ENCODE data around the gene GDI1.

GDI1 gene

DNA sequence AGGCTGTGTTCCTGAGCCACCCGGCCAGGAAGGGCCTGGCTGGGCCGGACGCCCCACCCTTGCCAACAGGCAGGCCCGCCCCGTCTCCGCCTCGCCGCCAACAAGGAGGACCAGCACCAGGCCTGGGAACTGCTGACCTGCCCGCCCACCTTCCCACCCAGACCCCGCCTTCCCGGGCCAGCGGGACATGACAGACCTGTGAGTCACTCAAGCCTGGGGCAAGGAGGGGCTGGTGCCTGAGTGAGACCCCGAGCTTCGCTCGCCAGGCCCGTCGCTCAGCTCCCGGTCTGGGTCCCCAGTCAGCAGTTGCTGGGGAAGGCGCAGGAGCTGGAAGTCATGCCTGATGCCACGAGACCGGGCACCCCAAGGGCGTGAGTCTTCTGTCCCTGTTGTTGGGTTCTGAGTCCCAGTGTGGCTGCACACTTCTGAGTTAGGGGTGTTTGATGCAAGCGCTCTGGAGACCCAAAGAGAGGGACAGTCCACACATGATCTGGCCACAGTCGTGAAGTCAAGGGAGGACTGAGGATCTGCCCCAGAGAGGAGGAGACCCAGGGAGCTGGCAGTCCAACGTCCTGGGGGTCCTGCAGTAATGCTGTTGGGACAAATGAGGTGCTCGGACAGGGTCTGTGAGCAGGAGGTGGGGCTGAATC lies 27.6 kb upstream of the GDI1 start, which contains the start of gene DNASE1L1:
TSS of gene DNASE1L1 (minus strand) at position 33 of the 650 bp plus-strand sequence. CDS start 3,686 bp downstream, outside the sequence.
- peak; percentile 89 for DNase-seq

DNA sequence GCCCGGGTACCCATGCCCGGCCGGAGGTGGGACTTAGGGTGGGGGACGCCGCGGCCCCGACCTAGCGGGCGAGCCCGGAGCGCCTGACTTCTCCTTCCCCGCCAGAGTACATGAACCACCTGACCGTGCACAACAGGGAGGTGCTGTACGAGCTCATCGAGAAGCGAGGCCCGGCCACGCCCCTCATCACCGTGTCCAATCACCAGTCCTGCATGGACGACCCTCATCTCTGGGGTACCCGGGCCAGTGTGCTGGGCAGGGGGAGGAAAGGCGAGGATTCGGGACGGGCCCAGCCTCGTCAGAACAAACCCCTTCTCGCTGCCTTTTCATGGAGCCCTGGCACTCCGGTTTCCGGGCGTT lies 25.0 kb upstream of the GDI1 start:
- peak; percentile 60 for DNase-seq

DNA sequence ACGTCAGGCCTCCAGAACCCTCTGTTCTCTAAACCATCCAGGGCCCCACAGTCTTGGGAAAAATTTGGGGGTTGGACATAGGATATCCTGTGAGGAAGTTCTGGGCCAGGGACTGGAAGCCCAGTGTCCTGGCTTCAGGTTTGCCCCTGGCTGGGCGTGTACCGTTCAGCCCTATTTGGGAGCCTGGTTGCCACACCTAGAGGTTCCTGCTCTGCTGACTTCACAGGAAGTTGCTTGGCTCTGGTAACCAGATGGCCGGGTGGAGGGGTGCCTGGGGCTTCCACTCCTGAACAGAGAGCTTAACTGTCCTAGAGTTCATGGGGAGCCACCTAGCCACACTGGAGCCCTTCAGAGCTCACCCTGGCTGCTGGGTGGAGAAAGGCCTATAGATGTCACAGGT lies 24.5 kb upstream of the GDI1 start:
- no peak for DNase-seq

DNA sequence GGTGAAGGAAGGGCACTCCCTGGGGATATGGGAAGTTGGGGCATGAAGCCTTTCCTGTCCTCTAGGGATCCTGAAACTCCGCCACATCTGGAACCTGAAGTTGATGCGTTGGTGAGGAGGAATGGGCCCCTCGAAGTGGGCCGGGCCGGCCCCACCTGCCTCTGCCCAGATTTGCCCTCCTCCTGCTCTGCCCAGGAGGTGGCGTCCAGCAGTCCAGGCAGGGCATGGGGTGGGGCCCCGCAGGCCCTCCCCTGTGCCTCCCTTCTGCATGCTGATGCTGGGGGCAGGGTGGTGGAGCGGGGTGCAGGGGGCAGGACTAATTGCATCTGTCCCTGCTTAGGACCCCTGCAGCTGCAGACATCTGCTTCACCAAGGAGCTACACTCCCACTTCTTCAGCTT lies 23.8 kb upstream of the GDI1 start:
- DNase-seq: no peak

DNA sequence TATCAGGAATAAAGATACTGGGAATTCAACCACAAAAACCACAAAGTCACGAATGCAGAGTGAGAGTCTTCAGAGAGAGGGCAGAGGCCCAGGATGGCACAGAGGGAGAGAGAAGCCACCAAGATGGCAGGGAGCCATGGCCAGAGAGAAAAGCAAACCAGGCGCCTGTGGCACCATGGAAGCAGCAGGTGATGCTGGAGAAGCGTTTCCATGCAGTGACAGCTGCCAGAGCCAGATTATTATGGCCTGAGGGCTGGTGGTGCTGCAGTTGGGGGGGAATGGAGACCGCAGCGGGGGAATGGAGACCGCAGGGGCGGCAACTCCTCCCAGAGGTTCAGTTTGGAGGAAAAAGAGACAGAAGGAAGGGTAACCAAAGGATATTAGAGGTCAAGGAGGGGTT lies 19.8 kb upstream of the GDI1 start:
- DNase-seq: no peak

DNA sequence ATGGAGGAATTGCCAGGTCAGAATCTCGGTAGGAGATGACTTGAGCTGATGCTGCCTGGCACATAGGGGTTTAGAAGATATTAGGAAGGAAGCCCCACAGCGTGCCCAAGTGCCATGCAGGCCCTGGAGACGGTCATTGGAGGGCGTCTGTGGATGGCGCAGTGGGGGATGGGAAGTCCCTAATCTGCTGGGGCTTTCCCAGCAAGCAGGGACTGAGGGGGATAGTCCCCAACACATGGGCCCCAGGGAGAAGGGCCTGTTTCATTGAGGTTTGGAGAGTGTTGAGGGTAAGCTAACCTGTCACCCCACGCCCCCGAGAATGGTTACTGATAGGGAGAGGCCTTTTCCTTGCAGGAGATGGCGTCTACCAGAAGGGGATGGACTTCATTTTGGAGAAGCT lies 17.8 kb upstream of the GDI1 start:
- no peak for DNase-seq

DNA sequence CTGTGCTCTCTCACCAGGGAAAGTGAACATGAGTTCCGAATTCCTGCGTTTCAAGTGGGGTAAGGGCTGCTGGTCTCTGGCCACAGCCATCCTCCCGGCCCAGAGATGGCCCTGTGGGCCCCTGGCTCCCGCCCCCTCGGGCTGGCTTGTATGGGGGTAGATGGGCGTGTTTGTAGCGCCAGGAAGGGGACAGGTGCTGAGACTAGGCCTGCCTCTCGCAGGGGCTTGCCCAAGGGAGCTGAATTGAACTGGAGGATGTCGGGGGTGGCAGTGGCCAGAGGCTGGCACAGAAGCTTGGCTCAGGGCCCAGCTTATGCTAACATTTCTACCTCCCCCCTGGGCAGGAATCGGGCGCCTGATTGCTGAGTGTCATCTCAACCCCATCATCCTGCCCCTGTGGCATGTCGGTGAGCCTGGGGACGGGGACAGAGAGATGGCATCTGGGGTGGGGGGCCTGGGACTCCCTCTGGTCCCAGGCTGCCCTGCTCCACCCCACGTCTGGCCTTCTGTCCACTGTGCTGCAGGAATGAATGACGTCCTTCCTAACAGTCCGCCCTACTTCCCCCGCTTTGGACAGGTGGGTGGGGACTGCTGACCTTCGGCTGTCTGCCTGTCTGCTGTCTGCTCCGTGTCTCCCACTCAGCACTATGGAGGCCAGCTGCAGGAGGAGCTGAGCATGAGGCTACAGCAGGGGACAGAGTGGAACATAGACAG lies 17.1 kb upstream of the GDI1 start:
- no peak for DNase-seq

DNA sequence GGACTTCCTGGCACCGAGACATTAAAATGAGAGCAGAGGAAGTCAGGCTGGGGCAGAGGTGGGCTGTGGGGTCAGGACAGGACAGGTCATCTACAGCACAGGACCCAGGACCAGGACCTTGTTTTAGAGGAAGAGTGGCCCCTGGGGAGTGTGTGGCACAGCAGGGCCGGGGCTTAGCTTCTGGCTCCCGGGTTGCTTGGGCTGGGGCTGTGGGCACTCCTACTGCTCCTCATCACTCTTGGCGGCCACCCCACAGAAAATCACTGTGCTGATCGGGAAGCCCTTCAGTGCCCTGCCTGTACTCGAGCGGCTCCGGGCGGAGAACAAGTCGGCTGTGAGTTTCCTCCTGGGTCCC lies 16.6 kb upstream of the GDI1 start:
- no peak for DNase-seq

DNA sequence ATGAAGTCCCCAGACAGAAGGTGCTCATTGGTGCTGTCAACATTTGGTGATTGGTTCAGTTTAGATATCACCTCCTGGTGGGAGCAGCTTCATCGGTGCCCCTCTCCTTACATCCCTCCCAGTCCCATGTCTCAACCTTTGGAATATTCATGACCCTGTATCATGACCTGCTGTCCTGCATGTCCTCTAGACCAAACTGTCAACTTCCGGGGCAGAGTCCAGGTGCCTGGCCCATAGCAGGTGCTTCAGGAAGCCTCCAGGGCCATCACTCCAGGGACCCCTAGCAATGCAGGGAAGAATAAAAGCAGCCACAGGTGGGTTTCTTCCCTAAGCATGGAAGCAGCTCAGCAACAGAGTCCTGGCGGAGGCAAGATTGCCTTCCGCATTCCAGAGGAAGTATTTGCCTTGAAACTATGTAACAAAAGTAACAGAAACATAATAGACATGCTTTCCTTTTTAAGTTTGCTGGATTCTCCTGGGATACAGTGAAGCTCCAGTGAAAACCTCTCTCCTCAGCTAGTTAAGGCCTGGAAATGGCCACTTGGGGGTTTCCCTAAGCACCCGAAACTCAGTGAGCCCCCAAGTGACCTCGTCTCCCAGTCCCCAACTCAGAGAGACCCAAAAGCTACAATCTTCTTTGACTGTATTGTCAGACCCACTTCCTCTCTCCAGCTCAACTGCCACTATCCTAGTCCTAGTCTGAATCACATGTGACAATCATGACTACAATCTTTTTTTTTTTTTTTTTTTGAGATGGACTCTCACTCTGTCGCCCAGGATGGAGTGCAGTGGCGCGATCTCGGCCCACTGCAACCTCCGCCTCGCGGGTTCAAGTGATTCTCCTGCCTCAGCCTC lies 9.8 kb upstream of the GDI1 start:
- no peak for DNase-seq

DNA sequence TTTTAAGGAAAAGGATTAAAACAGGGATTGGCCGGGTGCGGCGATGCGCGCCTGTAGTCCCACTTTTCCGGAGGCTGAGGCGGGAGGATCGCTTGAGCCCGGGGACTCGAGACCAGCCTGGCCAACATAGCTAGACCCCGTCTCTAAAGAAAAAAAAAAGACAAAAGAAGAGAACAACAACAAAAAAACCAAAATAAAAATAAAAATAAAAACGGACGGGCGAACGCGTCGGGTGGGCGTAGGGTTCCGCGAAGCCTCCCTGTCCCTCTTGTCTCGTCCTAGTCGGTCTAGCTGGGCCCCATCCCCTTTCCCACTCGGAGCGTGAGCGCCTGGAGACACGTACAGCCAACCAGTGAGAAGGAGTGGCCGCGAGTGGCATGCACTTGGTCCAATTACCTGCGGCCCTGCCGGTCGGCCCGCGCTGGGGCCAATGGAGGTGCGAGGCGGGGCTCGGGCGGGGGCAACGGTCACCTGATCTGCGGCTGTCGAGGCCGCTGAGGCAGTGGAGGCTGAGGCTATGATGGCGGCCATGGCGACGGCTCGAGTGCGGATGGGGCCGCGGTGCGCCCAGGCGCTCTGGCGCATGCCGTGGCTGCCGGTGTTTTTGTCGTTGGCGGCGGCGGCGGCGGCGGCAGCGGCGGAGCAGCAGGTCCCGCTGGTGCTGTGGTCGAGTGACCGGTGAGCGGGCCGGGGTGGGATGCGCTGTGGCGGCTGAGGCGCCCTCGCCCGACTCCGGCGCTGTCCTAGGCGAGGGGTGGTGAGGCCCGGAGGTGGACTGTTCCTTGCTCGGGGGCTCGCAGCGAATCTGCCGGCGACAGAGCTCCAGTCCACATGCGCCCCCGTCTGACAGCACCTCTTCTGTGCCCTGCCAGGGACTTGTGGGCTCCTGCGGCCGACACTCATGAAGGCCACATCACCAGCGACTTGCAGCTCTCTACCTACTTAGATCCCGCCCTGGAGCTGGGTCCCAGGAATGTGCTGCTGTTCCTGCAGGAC lies 8.5 kb upstream of the GDI1 start, which contains the start of gene ATP6AP1:
TSS of gene ATP6AP1 (plus strand) at position 502 of the 996 bp plus-strand sequence. CDS start at position 518, 16 bp downstream.
- DNase-seq: peak; percentile 91

DNA sequence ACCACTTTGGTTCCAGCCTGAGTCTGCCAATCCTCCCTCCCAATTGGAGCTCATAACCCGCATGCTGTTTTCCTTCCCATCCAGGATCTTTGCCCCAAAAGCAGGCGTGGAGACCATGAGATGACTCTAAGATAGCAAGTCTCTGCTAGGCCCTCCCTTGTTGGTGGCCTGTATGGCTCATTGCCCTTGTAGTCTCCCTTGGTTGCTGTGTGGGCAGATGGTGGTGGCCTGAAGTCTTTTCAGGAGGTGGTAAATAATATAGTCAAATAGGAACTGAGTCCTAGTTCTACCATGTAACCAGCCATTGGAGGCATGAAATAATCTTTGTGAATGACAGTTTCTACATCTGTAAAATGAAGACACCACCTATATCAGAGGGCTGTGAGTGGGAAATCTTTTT lies 7.2 kb upstream of the GDI1 start:
- no peak for DNase-seq

DNA sequence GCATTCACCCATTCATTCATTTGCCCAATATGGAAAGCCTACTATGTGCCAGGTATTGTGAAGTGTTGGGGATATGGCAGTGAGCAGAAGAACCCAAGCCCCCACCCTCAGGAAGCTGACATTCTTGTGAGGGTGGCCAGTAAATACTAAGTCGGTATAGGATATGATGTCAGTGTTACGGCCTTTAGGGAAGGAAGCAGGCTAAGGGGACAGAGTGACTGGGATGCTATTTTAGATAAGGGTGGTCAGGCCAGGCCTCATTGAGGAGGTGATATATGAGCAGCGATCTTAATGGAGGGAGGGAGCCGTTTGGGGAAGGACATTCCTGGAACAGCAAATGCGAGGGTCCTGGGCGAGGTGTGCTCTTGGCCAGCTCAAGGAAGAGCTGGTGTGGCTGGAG lies 6.5 kb upstream of the GDI1 start:
- no peak for DNase-seq

DNA sequence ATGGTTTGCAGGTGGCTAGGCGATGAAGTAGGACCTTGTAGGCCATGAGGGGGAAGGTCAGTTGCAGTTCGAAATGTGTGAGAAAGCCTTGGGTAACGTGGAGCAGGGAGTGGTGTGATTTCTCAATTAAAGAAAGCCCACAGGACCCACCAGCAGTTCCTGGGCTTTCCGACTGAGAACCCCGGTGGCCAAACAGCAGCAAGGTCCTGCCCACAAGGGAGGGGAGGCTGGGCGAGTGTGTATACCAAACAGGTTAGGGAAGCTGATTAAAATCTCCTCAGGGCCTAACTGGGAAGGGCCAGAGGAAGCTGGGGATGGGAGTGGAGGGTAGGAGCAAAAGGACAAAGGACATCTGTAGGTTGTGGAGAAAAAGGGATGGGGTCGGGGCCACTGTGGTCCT lies 6.0 kb upstream of the GDI1 start:
- no peak for DNase-seq

DNA sequence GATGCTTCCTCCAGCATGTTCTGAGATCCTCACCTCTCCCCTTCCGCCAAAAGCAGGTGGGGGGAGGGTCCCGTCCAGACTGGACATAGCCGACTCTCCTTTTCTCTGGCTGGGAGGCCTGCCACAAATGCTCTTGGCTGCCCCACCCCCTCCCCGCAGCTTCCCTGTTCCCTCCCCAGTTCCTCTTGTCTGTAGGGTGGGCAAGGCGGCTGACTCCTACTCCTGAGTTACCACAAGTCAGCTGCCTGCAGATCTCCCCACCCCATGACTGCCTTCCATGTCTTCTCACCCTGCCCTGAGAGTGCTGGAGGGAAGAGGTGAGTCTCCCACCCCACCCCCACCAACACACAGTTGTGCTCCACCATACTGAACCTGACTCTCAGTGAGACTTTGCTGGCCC lies 5.6 kb upstream of the GDI1 start:
- DNase-seq: no peak

DNA sequence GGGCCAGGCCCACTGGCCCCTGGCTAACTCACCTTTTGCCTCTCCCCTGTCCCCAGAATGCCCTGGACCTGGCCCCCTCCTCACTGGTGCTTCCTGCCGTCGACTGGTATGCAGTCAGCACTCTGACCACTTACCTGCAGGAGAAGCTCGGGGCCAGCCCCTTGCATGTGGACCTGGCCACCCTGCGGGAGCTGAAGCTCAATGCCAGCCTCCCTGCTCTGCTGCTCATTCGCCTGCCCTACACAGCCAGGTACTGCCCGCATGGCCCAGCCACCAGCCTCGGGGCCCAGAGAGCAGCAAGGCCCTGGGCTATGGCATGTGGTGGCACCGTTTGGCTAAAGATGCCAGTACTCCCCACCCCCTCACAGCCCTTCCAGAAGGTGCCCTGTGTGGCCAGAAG lies 4.7 kb upstream of the GDI1 start:
- DNase-seq: no peak

DNA sequence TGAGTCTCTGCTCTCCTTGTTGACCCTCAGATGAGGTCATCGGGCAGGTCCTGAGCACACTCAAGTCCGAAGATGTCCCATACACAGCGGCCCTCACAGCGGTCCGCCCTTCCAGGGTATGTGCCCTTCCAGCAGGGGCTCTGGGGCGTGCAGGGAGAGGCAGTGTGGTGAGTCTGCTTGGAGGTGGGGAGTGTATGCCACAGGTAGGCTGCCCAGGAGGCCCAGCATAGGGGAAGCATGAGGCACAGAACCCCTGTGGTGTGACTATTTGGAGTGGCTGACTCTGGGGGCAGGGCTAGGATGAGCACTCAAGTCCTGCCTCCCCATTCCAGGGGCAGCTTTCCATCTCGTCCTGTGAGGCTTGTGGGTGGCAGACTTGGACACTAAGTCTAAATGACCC lies 3.3 kb upstream of the GDI1 start:
- no peak for DNase-seq

DNA sequence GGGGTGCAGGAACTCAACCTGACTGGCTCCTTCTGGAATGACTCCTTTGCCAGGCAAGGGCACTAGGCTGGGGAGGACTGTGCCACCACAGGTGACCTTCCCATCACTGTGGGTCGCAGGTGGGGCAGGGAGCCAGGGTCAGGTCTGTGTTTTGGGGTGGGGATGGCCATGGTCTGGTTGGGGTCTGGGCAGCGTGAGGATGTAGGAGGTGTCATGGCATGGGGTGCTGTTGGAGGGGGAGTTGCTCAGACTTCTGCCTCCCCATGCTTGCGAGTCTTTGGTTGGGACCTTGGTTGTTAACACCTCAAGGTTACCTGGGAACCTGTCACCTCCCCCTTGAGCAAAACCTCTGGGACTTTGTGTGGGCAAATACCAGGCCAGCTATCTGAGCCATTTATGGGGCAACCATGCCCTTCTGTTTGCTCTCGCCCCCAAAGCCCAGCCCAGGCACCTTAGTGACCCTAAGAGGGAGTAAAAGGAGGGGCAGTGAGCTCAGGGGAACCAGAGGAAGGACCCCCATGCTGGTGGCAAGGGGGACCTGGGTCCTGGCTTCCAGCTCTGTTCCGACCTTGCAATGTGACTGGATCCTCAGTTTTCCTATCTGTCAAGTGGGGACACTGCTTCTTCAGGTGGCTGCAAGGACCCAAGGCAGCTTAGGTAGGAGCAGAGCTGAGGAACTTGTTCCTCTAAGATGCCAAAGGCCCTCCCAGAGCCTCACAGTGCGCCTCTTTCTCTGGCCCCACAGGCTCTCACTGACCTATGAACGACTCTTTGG lies 2.4 kb upstream of the GDI1 start:
- DNase-seq: no peak

DNA sequence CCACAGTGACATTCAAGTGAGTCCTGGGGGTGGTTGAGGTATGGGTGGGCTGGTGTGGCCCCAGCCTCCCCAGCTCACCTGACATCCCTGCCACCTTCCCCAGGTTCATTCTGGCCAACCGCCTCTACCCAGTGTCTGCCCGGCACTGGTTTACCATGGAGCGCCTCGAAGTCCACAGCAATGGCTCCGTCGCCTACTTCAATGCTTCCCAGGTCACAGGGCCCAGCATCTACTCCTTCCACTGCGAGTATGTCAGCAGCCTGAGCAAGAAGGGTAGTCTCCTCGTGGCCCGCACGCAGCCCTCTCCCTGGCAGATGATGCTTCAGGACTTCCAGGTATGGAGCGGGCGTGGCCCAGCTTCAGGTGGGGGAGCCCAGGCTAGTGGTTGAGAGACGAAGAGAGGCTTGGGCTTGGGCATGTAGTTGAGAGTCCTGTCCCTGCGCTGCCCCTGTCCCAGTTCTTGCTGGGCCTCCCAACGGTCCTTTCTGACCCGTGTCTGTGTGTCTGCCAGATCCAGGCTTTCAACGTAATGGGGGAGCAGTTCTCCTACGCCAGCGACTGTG lies 1.7 kb upstream of the GDI1 start:
- no peak for DNase-seq

DNA sequence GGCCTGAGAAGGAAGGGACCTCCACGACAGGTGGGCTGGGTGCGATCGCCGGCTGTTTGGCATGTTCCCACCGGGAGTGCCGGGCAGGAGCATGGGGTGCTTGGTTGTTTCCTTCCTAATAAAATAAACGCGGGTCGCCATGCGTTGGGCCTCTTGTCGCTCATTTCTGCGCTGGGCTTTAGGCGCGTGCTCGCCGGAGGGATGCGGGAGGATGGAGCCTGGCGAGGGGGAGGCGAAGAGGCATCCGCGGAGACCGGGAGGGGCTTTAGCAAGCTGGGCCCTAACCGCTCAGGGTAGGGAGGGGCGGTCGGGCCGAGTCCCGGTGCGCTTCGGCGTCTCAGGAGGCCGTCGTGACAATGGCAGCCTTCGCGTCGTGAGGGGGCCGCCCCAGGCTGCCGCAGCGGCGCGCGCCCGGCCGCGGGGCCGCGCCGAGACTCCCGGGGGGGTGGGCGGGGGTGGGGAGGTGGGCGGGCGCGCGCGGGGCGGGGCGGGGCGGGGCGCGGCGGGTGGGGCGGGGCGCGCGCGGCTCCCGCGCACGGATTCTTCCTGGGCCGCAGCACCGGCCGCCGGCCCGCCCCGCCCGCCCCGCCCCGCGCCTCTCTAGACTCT lies 476 bp upstream of the GDI1 start:
- DNase-seq: no peak

DNA sequence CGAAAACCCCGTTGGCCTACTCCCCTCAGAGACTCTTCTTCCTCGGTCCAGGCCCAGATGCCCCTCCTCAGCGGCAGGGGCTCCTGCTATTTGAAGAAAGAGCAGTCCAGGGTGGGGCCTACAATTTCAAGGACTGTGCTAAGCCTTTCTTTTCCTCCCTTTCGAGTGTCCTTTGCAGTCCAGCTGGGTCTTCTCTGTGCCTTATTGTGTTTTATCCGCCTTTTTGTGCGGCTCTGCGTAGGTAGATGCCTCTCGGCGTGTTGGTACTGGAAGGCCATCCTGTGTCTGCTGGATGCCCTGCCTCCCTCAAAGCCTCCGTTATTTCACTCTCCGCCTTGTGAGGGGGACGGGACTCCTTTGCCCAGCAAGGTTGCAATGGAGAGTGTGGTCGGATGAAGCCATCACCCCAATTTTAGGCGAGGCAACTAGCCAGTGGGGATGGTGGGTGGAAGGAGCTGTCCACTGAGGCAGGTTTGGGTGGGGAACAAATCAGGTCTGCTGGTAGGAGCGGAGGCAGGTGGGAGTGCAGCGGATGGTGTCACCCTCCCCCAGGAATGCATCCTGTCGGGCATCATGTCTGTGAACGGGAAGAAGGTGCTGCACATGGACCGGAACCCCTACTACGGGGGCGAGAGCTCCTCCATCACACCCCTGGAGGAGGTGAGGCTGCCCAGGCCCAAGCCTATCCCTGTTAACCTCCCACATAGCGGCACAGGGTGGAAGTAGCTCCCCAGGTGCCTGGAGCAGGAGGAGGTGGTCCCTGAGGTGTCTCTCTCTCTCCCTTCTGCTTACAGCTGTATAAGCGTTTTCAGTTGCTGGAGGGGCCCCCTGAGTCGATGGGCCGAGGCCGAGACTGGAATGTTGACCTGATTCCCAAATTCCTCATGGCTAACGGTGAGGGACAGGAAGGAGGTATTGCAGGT lies 1.3 kb downstream of the GDI1 start:
- no peak for DNase-seq
